HEK293T (cell line): ENCODE results near the gene YPEL5.
A peak's percentile ranks its signal among the peaks of the same experiment; 100 is the strongest.
"Not testable (repeated sequence)": the region's sequence is repeated elsewhere in the genome, so short reads cannot be mapped to it uniquely, and the experiment has no call there.

ENCODE experiments used
- CTCF ChIA-PET: fragments of 350-600 bp; formaldehyde crosslinking; extraction: SDS; loops from one replicate; lab custom pipeline; 2021; ENCODE audit warnings: antibody characterized with exemption, inconsistent platforms; lab: Yijun Ruan, JAX
- POLR2A ChIA-PET: fragments of 350-600 bp; formaldehyde crosslinking; extraction: SDS; loops from one replicate; lab custom pipeline; 2020; ENCODE audit warnings: antibody characterized with exemption, inconsistent platforms; lab: Yijun Ruan, JAX
- DNase-seq: peaks from one replicate; pipeline ENCODE4 v3.0.0; 2012; ENCODE audit warnings: mixed read lengths; ENCODE audit errors: extremely low spot score
- ARNT ChIP-seq: fragments of 450-650 bp; IDR thresholded peaks from 2 replicates; pipeline ENCODE4 v1.6.1; 2017; ENCODE audit warnings: mild to moderate bottlenecking
- BHLHE40 ChIP-seq: fragments of 450-650 bp; IDR thresholded peaks from 2 replicates; pipeline ENCODE4 v1.6.1; 2016; ENCODE audit warnings: mild to moderate bottlenecking, moderate library complexity, borderline replicate concordance
- CTBP1 ChIP-seq: fragments of 450-650 bp; IDR thresholded peaks from 2 replicates; pipeline ENCODE4 v1.6.1; 2016; ENCODE audit warnings: borderline replicate concordance
- ELF4 ChIP-seq: fragments of 450-650 bp; IDR thresholded peaks from 2 replicates; pipeline ENCODE4 v1.6.1; 2017; ENCODE audit warnings: antibody characterized with exemption
- FOXA1 ChIP-seq: fragments of 450-650 bp; IDR thresholded peaks from 2 replicates; pipeline ENCODE4 v1.6.1; 2016; ENCODE audit warnings: mild to moderate bottlenecking
- FOXK2 ChIP-seq: fragments of 450-650 bp; IDR thresholded peaks from 2 replicates; pipeline ENCODE4 v1.6.1; 2016; ENCODE audit warnings: mild to moderate bottlenecking
- FOXM1 ChIP-seq: fragments of 450-650 bp; IDR thresholded peaks from 2 replicates; pipeline ENCODE4 v1.6.1; 2017; ENCODE audit warnings: mild to moderate bottlenecking, borderline replicate concordance
- HDGF ChIP-seq: fragments of 450-650 bp; IDR thresholded peaks from 2 replicates; pipeline ENCODE4 v1.6.1; 2017; ENCODE audit warnings: antibody characterized with exemption, borderline replicate concordance
- L3MBTL2 ChIP-seq: fragments of 450-650 bp; conservative IDR thresholded peaks from 2 replicates; pipeline ENCODE4 v1.6.1; 2016; ENCODE audit warnings: mild to moderate bottlenecking
- LEF1 ChIP-seq: fragments of 450-650 bp; IDR thresholded peaks from 2 replicates; pipeline ENCODE4 v1.6.1; 2017; ENCODE audit warnings: mild to moderate bottlenecking, borderline replicate concordance
- NFRKB ChIP-seq: fragments of 450-650 bp; IDR thresholded peaks from 2 replicates; pipeline ENCODE4 v1.6.1; 2016; ENCODE audit warnings: mild to moderate bottlenecking, moderate library complexity
- PKNOX1 ChIP-seq: fragments of 450-650 bp; IDR thresholded peaks from 2 replicates; pipeline ENCODE4 v1.6.1; 2016
- SP1 ChIP-seq: fragments of 450-650 bp; IDR thresholded peaks from 2 replicates; pipeline ENCODE4 v1.6.1; 2017
- SUZ12 ChIP-seq: fragments of 450-650 bp; IDR thresholded peaks from 2 replicates; pipeline ENCODE4 v1.6.1; 2016; ENCODE audit warnings: mild to moderate bottlenecking
- TARDBP ChIP-seq: fragments of 450-650 bp; IDR thresholded peaks from 2 replicates; pipeline ENCODE4 v1.6.1; 2016
- ZNF384 ChIP-seq: fragments of 450-650 bp; IDR thresholded peaks from 2 replicates; pipeline ENCODE4 v1.6.1; 2016

YPEL5 gene

GRCh38 chr2:30146337-30147195, at the start of gene YPEL5:
Gene YPEL5, plus strand, starts transcription at chr2:30147007. Its CDS starts 9,645 bp downstream, at chr2:30156652.
- POLR2A ChIA-PET: interaction anchor here (0.6 to 1.4 kb wide), 5 partner anchors 8 to 20 kb away, joined by 3 to 8 read pairs (median 4); no protein-coding TSS in a partner anchor
- CTCF ChIA-PET: interaction anchor here (0.6 kb wide), 1 partner anchor 32 kb away, joined by 3 read pairs; no protein-coding TSS in a partner anchor
- DNase-seq: peak; percentile 94
- TF ChIP-seq PKNOX1 (peak; percentile 94), CTBP1 (no peak), L3MBTL2 (peak; percentile 86)

- TF ChIP-seq SUZ12 (no peak), FOXM1 (no peak), FOXK2 (no peak), PKNOX1 (no peak), NFRKB (no peak), FOXA1 (no peak), LEF1 (no peak), TARDBP (no peak), ZNF384 (no peak), L3MBTL2 (no peak), BHLHE40 (no peak), CTBP1 (no peak), HDGF (no peak), SP1 (no peak), ELF4 (no peak), ARNT (no peak)
- no peak for DNase-seq
- ChIA-PET POLR2A (no interaction called here), CTCF (interaction anchor here (0.6 kb wide), 1 partner anchor 96 kb away, joined by 4 read pairs; no protein-coding TSS in a partner anchor)
These were observed 48.4 kb upstream of the YPEL5 start for GRCh38 chr2:30098266-30099005.

GRCh38 chr2:30099366-30099765, 47.4 kb upstream of the YPEL5 start:
- POLR2A ChIA-PET, DNase-seq, CTCF ChIA-PET: not testable (repeated sequence)

GRCh38 chr2:30100691-30101090, 46.1 kb upstream of the YPEL5 start:
- POLR2A ChIA-PET, DNase-seq, CTCF ChIA-PET: not testable (repeated sequence)

- no peak for TF ChIP-seq SUZ12
- no peak for TF ChIP-seq ZNF384
- no peak for TF ChIP-seq BHLHE40
- TF ChIP-seq CTBP1: no peak
- TF ChIP-seq TARDBP: no peak
- no peak for TF ChIP-seq SP1
- TF ChIP-seq ARNT: no peak
- no peak for TF ChIP-seq LEF1
- TF ChIP-seq L3MBTL2: no peak
- TF ChIP-seq FOXA1: no peak
- no peak for TF ChIP-seq NFRKB
- TF ChIP-seq ELF4: no peak
- TF ChIP-seq PKNOX1: no peak
- TF ChIP-seq HDGF: no peak
- no peak for TF ChIP-seq FOXK2
- no peak for TF ChIP-seq FOXM1
- no peak for DNase-seq
- CTCF ChIA-PET: no interaction called here
- POLR2A ChIA-PET: no interaction called here
These were observed 42.5 kb upstream of the YPEL5 start for GRCh38 chr2:30104307-30104706.

GRCh38 chr2:30105556-30105955, 41.3 kb upstream of the YPEL5 start:
- CTCF ChIA-PET: interaction anchor here (0.7 kb wide), 1 partner anchor 60 kb away, joined by 4 read pairs; no protein-coding TSS in a partner anchor
- no peak for DNase-seq
- TF ChIP-seq ZNF384 (no peak), NFRKB (no peak), TARDBP (no peak)
- POLR2A ChIA-PET: no interaction called here
